Peyer's patch (tissue), 4 donors: ENCODE measurements around the gene SMIM43.

ENCODE experiments used
- CTCF ChIP-seq, 6 experiments: fragments of 450-650 bp in 4 of 6; fragments of 200-600 bp in 2 of 6; sonication (generic) in 1 of 6; IDR thresholded peaks; one replicate each; pipeline ENCODE4 v1.5.1; 2017 to 2019; ENCODE audit warnings: antibody characterized with exemption in 6 of 6, mild to moderate bottlenecking in 3 of 6, moderate library complexity in 1 of 6
- POLR2A ChIP-seq, 2 donors: fragments of 450-650 bp; IDR thresholded peaks; one replicate each; pipeline ENCODE4 v1.5.1; 2017; ENCODE audit warnings: antibody characterized with exemption in 2 of 2, mild to moderate bottlenecking in 2 of 2, moderate library complexity in 2 of 2

GRCh38 chr4:121791481-121791880 is 26.5 kb upstream of the SMIM43 start:
- no peak for TF ChIP-seq CTCF (IDR thresholded peaks at IDR 0.05)
- TF ChIP-seq POLR2A (IDR thresholded peaks at IDR 0.05): no peak
